ENCODE results near the gene RAB10.
"Not testable (repeated sequence)": the region's sequence is repeated elsewhere in the genome, so short reads cannot be mapped to it uniquely, and the experiment has no call there.

The RAB10 gene

GRCh38 chr2:26054598-26055348 is 20.9 kb downstream of the RAB10 start:
- H3K4me3 ChIP-seq (ENCODE audit: low read depth, low read length): no peak overlapping the region

DNA sequence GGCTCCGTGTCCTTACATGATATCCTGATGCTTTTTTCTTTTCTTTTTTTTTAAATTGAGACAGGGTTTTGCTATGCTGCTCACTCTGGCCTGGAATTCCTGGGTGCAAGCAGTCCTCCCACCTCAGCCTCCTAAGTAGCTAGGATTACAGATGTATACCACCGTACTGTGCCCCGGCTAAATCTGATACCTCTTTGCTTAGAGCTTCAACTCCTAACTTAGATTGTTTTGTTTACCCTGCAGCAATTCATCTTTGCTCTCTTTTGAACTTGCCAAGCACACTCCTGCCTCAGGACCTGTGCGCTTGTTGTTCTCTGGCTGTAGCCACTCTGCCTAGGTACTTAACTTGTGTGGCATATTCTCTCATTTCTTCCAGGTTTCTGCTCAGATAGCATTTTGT is 24.5 kb downstream of the RAB10 start:
- no peak overlapping the region for H3K4me3 ChIP-seq (ENCODE audit: low read depth, low read length)

DNA sequence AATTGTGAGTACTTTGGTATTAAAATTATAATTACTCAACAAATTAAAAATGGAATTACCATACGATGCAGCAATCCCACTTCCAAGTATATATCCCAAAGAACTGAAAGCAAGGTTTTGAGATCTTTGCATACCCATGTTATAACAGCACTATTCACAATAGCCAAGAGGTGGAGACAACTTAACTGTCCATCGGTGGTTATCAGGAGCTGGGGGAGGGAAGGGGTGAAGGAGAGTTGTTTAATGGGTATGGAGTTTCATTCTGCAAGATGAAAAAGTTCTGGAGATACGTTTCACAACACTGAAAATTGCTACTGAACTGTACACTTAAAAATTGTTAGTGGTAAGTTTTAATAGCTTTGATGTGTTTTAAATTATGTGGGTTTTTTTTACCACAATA is 25.7 kb downstream of the RAB10 start:
- no peak overlapping the region for H3K4me3 ChIP-seq (ENCODE audit: low read depth, low read length)

- no peak overlapping the region for H3K4me3 ChIP-seq (ENCODE audit: low read depth, low read length)
Observed at GRCh38 chr2:26061539-26061938, 27.7 kb downstream of the RAB10 start.

- H3K4me3 ChIP-seq (ENCODE audit: low read depth, low read length): no peak overlapping the region
Observed at GRCh38 chr2:26064846-26065245, 31.0 kb downstream of the RAB10 start.

GRCh38 chr2:26067186-26067974 is 33.5 kb downstream of the RAB10 start:
- no peak overlapping the region for H3K4me3 ChIP-seq (ENCODE audit: low read depth, low read length)

DNA sequence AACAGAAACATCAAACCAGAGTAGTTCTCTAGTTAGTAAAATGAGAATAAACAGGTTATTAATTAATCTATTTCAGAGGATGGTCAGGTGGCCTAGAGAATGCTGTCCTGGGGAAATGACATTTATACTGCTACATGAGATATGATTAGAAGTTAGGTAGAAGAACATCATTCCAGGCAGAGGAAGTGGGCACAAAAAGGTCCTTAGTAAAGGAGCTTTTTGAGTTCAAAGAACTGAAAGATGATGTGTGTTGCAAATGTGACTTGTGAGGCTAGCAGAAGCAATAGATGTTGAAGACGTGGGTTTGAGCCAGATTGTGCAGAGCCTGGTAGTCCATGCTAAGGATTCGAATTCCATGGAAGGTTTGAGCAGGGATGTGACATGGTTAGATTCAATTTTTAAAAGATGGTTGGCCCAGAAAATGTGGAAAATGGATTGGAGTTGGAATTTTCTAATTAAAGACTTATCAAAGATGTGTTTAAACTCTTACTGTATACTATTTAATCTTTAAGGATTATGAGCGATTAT is 34.2 kb downstream of the RAB10 start:
- H3K4me3 ChIP-seq (ENCODE audit: low read depth, low read length): no peak overlapping the region

- H3K4me3 ChIP-seq (ENCODE audit: low read depth, low read length): no peak overlapping the region
Observed at GRCh38 chr2:26068602-26069298, 34.9 kb downstream of the RAB10 start.

DNA sequence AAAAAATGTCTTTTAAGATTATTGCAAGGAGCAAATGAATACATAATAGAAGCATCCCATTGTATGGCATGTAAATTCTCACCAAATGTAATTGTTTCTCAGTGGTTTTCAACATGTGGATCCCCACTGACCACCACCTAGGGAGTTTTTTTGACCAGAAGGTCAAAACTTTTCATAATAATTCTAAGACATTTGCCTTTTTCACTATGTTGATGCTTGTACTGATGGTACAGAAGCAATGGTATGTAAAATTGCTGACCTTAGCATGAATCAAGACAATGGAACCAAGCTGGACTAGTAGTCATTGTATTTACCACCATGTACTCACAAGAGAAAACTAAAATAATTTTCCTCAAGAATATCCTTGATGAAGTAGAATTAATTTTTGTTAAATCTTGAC is 36.8 kb downstream of the RAB10 start:
- H3K4me3 ChIP-seq (ENCODE audit: low read depth, low read length): no peak overlapping the region

DNA sequence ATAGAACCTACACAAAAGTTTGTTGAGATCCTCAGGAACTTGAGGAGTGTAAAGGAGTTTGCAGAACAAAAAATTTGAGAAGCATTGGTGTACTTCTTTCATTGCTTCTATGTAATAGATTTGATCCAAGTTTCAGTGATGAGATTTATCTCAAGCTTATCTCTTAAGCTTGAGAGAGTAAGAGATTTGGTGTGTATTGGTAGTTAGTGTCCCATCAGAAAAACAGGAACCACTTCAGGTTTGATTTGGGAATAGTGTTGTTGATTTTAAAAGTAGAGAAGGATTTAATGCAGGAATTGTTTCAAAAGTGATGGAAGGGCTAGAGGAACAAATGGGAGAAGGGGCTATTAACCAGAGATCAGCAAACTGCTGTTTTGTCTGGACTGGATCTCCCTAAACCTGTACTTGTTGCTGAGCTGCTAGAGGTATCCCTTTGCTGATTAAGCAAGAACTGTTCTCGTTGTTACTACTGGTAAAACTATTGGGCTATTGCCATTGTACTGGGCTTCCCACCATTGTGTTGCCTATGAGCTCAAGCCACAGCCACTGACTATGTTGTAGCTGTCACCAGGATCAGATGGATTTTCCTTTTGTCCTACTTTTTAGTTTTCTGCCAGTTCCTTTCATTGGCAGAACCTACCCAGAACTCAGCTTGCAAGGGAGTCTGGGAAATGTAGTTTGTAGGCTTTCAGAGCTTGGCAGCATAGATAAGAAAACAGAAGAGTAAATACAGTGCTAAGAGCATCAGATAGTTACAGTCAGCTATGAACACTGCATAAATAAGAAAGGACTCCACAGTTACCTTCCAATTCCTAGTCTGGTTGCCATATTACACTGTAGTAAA is 39.3 kb downstream of the RAB10 start:
- H3K4me3 ChIP-seq (ENCODE audit: low read depth, low read length): no peak overlapping the region

GRCh38 chr2:26073830-26074229 is 39.9 kb downstream of the RAB10 start:
- H3K4me3 ChIP-seq (ENCODE audit: low read depth, low read length): no peak overlapping the region

- no peak overlapping the region for H3K4me3 ChIP-seq (ENCODE audit: low read depth, low read length)
Observed at GRCh38 chr2:26074676-26075075, 40.8 kb downstream of the RAB10 start.

DNA sequence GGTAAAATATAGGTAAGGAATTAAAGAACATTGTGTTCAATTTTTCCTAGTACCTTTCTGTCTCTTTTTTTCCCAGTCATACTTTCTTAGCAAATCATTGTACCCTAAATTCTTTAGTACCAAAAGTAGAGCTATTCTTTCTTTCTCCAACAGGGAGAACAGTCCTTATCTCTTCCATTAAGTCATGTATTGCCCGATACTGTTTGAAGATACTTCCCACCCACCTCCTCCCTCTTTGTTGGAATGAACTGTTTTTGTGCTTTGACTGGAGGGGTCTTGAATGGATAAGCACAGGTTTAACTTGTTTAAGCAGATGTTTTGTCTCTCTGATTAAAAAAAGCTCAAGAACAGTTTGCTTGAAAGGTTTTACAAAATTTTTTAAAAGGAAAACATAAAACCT is 41.3 kb downstream of the RAB10 start:
- H3K4me3 ChIP-seq (ENCODE audit: low read depth, low read length): no peak overlapping the region

DNA sequence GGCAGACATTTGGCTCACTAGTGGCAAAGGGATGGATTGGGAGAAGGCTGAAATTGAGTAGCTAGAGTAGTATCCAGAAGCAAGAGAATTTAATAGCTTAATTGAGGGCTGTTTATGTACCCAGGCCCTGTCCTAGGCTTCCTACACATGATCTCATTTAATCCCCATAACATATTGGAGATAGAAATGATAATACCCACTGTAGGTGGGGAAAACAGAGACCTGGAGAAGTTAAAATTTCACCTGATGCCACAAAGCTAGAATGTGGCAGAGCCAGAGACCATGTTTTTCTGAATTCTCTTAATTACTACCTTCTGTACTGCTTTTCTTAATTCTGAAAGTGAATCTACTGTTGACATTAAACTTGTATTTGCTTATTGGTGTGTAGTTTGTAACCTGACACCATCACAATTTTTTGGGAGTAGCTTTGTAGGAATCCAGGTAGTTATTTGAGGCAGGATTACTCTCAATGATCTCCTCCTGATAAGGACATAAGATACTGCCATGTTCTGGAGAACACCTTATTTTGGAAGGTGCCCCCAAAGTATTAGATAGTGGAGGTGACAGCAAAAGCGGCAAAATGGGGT is 42.2 kb downstream of the RAB10 start:
- no peak overlapping the region for H3K4me3 ChIP-seq (ENCODE audit: low read depth, low read length)

DNA sequence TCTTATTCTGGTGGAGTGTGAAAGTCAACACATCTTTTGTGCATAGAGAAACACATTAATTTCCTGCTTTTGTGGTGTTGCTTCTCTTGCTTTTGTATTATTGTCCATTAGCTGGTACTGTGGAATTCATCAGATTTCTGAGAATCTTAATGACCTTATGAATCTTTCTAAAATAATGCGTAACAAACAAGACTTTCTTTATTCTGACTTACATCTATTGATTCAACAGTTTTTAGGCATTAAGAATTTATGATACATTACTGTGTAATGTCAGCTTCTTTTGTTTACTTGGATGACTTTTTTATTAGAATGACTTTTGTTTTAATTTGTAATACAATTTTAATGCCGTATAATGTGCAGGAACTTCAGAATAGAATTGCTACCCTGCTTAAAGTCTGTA is 43.4 kb downstream of the RAB10 start:
- H3K4me3 ChIP-seq (ENCODE audit: low read depth, low read length): no peak overlapping the region

DNA sequence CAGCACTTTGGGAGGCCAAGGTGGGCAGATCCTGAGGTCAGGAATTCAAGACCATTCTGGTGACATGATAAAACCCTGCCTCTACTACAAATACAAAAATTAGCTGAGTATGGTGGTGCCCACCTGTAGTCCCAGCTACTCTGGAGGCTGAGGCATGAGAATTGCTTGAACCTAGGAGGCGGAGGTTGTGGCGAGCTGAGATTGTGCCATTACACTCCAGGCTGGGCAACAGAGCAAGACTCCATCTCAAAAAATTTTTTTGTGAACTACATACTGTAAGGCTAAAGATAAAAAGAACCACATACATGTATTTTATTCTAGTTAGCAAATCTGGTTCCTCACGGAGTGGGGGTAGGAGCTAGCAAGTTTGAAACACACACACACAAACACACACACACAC is 45.1 kb downstream of the RAB10 start:
- H3K4me3 ChIP-seq (ENCODE audit: low read depth, low read length): no peak overlapping the region

DNA sequence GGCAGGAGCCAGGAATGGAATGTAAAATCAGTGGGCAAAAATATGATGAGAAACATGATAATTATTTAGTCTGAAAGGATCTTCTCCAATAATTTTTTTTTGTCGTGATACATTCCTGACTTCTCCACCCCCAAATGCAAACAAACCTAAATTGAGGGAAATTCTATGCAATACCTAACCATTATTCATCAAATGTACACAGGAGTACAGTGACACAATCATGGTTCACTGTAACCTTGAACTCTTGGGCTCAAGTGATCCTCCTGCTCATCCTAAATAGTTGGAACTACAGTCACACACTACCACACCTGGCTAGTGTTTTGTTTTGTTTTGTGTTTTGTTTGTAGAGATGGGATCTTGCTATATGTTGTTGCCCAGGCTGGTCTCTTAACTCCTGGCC is 46.5 kb downstream of the RAB10 start:
- no peak overlapping the region for H3K4me3 ChIP-seq (ENCODE audit: low read depth, low read length)

DNA sequence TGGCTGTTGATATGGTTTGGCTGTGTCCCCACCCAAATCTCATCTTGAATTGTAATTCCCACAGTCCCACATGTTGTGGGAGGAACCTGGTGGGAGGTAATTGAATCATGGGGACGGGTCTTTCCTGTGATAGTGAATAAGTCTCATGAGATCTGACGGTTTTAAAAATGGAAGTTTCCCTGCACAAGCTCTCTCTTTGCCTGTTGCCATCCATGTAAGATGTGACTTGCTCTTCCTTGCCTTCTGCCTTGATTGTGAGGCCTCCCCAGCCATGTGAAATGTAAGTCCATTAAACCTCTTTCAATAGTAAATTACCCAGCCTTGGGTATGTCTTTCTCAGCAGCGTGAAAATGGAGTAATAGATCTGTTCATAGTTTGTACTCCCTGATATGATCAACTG is 47.0 kb downstream of the RAB10 start:
- H3K4me3 ChIP-seq (ENCODE audit: low read depth, low read length): not testable (repeated sequence)

DNA sequence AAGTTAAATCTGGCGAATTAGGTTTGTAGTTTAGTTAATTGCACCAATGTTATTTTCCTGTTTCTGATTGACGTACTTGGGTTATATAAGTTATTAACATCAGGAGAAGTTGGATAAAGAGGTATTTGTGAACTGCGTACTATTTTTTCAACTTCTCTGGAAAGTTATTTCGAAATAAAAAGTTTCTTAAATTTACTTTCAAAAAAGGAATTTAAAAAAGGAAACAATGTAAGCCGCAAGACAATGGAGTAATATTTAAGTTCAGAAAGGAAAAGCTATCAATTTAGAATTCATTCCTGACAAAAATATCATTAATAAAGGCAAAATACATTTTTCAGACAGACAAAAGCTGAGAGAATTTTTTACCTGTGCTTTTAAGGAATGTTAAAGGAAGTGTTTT is 47.7 kb downstream of the RAB10 start:
- H3K4me3 ChIP-seq (ENCODE audit: low read depth, low read length): no peak overlapping the region

GRCh38 chr2:26086155-26086637 is 52.3 kb downstream of the RAB10 start:
- H3K4me3 ChIP-seq (ENCODE audit: low read depth, low read length): no peak overlapping the region
